H1 (cell line): Measurements from ENCODE around the gene JDP2. TPM values are rescaled to one million over a fixed set of nuclear protein-coding genes. Genes with fewer than 3 reads are reported as not detected.

ENCODE experiments used
- CBX8 ChIP-seq: fragments of 300-800, 300-1000 bp; sonication (generic); IDR thresholded peaks from 2 replicates; pipeline ENCODE4 v1.7.1; 2016; ENCODE audit warnings: low read depth, low read length, borderline replicate concordance
- polyA plus RNA-seq, 7 experiments: library from polyadenylated mRNA; depleted of rRNA in 3 of 7; stranded (reverse) in 5 of 7; unstranded in 2 of 7; fragments of >200 nt in 5 of 7; fragments of 200-250 nt in 2 of 7; gene quantifications; 1 replicate in 5 of 7; 2 replicates in 1 of 7; 4 replicates in 1 of 7; pipeline versions ENCODE4 v1.2.1 to v1.2.3, GENCODE V29; 2011 to 2013; ENCODE audit warnings: missing spikeins in 2 of 7, mixed read lengths in 2 of 7
- total RNA-seq: library from RNA; stranded (reverse); fragmentation: NEBNext Ultra II Directional; extraction: Animal tissue kit (Norgen Biotek cat#: 25700); gene quantifications from 2 replicates; pipeline ENCODE4 v1.2.1, GENCODE V29; 2021

Gene JDP2
- total and polyA plus RNA-seq, 2 of the 8 experiments (the other 6 are each of a cell fraction or from before 2014, with no cell fraction given), result 8.9 to 27.2 TPM

DNA sequence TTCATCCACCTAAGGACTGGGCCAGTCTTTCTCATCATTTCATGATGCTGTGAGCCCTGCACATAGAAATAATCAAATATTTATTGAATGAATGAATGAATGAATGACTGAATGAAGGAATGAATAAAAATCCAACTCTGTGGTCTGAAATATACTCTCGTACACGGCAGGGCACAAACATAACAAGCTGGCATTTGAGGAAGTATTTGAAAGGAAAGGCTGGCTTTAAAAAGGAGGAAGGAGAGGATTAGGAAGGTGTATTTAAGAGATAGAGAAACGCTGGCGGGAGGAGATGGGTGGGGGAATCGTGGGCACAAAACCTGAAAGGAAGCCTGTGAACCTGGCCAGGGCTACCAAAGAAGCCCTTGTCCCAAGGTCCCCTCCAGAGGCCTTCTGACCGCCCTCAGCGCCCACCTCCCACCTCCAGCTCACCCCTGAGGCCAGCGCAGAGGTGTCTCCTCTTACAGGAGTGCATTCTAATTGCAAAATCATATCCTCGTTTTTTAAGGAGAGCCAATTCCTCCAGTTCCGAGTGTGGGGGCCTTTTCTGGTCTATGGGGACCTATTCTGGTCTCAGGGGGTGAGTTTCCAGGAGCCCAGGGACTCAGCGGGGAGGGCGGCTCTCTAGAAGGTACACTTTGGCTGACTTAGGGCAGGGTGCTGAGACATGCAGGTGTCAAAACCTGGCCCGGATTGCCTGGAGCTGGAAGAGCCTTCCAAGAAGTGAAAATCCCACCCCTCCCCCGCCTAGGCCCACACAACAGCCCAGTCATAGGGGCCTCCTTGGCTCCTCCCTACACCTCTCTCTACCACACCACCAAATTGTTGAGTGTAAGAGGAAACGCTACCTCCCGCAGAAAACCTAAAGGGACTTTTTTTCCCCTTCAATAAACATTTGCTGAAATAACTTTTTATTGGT, 8.7 kb upstream of the JDP2 start (continued):
- no peak for TF ChIP-seq CBX8
